K562 (cell line): ENCODE measurements around the gene SLC2A8. TPM values are rescaled to one million over a fixed set of nuclear protein-coding genes. Genes with fewer than 3 reads are reported as not detected.
A peak's percentile ranks its signal among the peaks of the same experiment; 100 is the strongest.

Experiments used
- MAFF ChIP-seq: IDR thresholded peaks from 2 replicates; pipeline ENCODE4 v1.6.1; 2012; ENCODE audit warnings: low read length, improper control_type of control experiment
- MYBL2 ChIP-seq, 2 experiments: fragments of 450-650 bp in 1 of 2; sonication (generic) in 1 of 2; formaldehyde crosslinking in 1 of 2; IDR thresholded peaks; 2 replicates each; pipeline versions ENCODE4 v1.6.1 to v1.8.1; 2017 to 2022; ENCODE audit warnings: borderline replicate concordance in 1 of 2, inconsistent platforms in 1 of 2, low read depth in 1 of 2, mild to moderate bottlenecking in 1 of 2, missing genetic modification reagents in 1 of 2, moderate library complexity in 1 of 2
- PURB ChIP-seq: sonication (generic); formaldehyde crosslinking; IDR thresholded peaks from 2 replicates; pipeline ENCODE4 v1.9.0; 2021; ENCODE audit warnings: low read depth, mild to moderate bottlenecking, missing genetic modification reagents
- RBM39 ChIP-seq: fragments of 200-400 bp; formaldehyde crosslinking; optimal IDR thresholded peaks from 2 replicates; pipeline ENCODE3; 2018; ENCODE audit warnings: low read depth, low read length
- REST ChIP-seq, 2 experiments: fragments of 450-650 bp; formaldehyde crosslinking in 1 of 2; IDR thresholded peaks; 2 replicates each; pipeline versions ENCODE4 v1.4.0 to v1.6.1; 2014 to 2020; ENCODE audit warnings: mild to moderate bottlenecking in 2 of 2, borderline replicate concordance in 1 of 2, low read depth in 1 of 2
- SNRNP70 ChIP-seq: fragments of 200-400 bp; formaldehyde crosslinking; optimal IDR thresholded peaks from 2 replicates; pipeline ENCODE3; 2017; ENCODE audit warnings: low read depth, low read length
- TCF3 ChIP-seq: sonication (generic); formaldehyde crosslinking; IDR thresholded peaks from 2 replicates; pipeline ENCODE4 v1.4.0; 2020; ENCODE audit warnings: mild to moderate bottlenecking, missing genetic modification reagents
- TEAD1 ChIP-seq, 2 experiments: fragments of 450-650 bp in 1 of 2; sonication (generic) in 1 of 2; formaldehyde crosslinking; IDR thresholded peaks; 2 replicates each; pipeline versions ENCODE4 v1.4.0 to v1.8.0; 2020 to 2022; ENCODE audit warnings: mild to moderate bottlenecking in 2 of 2, missing genetic modification reagents in 1 of 2
- ZC3H11A ChIP-seq: IDR thresholded peaks from 2 replicates; pipeline ENCODE4 v1.6.1; 2012; ENCODE audit warnings: low read depth, low read length, improper control_type of control experiment
- ZNF316 ChIP-seq: fragments of 450-650 bp; IDR thresholded peaks from 2 replicates; pipeline ENCODE4 v1.6.1; 2016
- ZNF395 ChIP-seq: fragments of 200-800 bp; sonication (Bioruptor generic); IDR thresholded peaks from 2 replicates; pipeline ENCODE4 v1.6.1; 2017; ENCODE audit warnings: missing genetic modification characterization, missing compliant biosample characterization
- ZNF655 ChIP-seq: fragments of 250-450 bp; sonication (Bioruptor Pico); IDR thresholded peaks from 2 replicates; pipeline ENCODE4 v1.5.0; 2021
- polyA plus RNA-seq, 8 experiments: library from polyadenylated mRNA; depleted of rRNA in 4 of 8; stranded (reverse) in 5 of 8; unstranded in 3 of 8; fragments of >200 nt; fragmentation: Nextera tagmentation in 2 of 8; fragmentation: Illumina TruSeq in 1 of 8; extraction: Ambion mirVana in 2 of 8; extraction: Trizol in 1 of 8; gene quantifications; 2 replicates each; pipeline versions ENCODE4 v1.2.1 to v1.2.3, GENCODE V29; 2011 to 2014; ENCODE audit warnings: inconsistent platforms in 1 of 8, missing spikeins in 1 of 8
- total RNA-seq, 7 experiments: library from RNA; depleted of rRNA in 6 of 7; stranded (reverse); fragments of >200 nt in 6 of 7; fragmentation: Illumina TruSeq in 2 of 7; extraction: Trizol in 2 of 7; gene quantifications; 2 replicates each; pipeline versions ENCODE4 v1.2.1 to v1.2.3, GENCODE V29; 2011 to 2021; ENCODE audit warnings: low replicate concordance in 1 of 7
- TF ChIP-seq, protein P1 (sequence below), 2 experiments: IDR thresholded peaks; 2 replicates each; pipeline ENCODE4 v1.6.1; 2012; ENCODE audit warnings: improper control_type of control experiment in 2 of 2, low read depth in 2 of 2, low read length in 2 of 2, borderline replicate concordance in 1 of 2

The SLC2A8 gene
- total and polyA plus RNA-seq, 9 of the 15 experiments (the other 6 are each of a cell fraction or from before 2014, with no cell fraction given): 0.13 to 12.9 (median 5.2) TPM

GRCh38 chr9:127423934-127424675, 27.1 kb downstream of the SLC2A8 start, which contains the start of gene ZNF79 (continued):
- TF ChIP-seq, protein P1, sequence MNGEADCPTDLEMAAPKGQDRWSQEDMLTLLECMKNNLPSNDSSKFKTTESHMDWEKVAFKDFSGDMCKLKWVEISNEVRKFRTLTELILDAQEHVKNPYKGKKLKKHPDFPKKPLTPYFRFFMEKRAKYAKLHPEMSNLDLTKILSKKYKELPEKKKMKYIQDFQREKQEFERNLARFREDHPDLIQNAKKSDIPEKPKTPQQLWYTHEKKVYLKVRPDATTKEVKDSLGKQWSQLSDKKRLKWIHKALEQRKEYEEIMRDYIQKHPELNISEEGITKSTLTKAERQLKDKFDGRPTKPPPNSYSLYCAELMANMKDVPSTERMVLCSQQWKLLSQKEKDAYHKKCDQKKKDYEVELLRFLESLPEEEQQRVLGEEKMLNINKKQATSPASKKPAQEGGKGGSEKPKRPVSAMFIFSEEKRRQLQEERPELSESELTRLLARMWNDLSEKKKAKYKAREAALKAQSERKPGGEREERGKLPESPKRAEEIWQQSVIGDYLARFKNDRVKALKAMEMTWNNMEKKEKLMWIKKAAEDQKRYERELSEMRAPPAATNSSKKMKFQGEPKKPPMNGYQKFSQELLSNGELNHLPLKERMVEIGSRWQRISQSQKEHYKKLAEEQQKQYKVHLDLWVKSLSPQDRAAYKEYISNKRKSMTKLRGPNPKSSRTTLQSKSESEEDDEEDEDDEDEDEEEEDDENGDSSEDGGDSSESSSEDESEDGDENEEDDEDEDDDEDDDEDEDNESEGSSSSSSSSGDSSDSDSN (IDR thresholded peaks at IDR 0.05; ENCODE audit: borderline replicate concordance in 1 of 2, low read depth in 2 of 2, low read length in 2 of 2): peak in 1 of 2 experiments; percentile 21; a peak in 2 of 4 replicates
- TF ChIP-seq ZNF316 (no peak), ZC3H11A (no peak), ZNF655 (CRISPR knock-in tag) (no peak), RBM39 (no peak), MAFF (no peak), PURB (CRISPR knock-in tag) (no peak), TEAD1 (CRISPR knock-in tag; IDR thresholded peaks at IDR 0.05) (no peak), REST (IDR thresholded peaks at IDR 0.05; ENCODE audit: borderline replicate concordance) (peak; percentile 93), REST (CRISPR knock-in tag; IDR thresholded peaks at IDR 0.05; ENCODE audit: low read depth) (peak; percentile 94), ZNF395 (CRISPR knock-in tag) (peak; percentile 76; the same call in 1 of the 2 replicates), TCF3 (no peak), MYBL2 (IDR thresholded peaks at IDR 0.05; ENCODE audit: low read depth) (no peak), MYBL2 (CRISPR knock-in tag; IDR thresholded peaks at IDR 0.05; ENCODE audit: borderline replicate concordance) (no peak), SNRNP70 (no peak)
